CD14-positive monocyte (primary cell): ENCODE data around the gene ATXN1. TPM values are rescaled to one million over a fixed set of nuclear protein-coding genes. Genes with fewer than 3 reads are reported as not detected.

Experiments
- DNase-seq, 3 donors: peaks; one replicate each; pipeline ENCODE4 v3.0.0-alpha.2; 2011 to 2022
- H2AFZ ChIP-seq: 2 replicates; pipeline ENCODE4 v1.6.0; 2012; ENCODE audit warnings: mild to moderate bottlenecking, low read depth, low read length, inconsistent platforms; ENCODE audit not compliant: insufficient read depth, poor library complexity, severe bottlenecking
- H3K27ac ChIP-seq, 2 donors: 1 replicate in 1 of 2; 2 replicates in 1 of 2; pipeline ENCODE4 v1.5.1; 2012 to 2013; ENCODE audit warnings: low read length in 2 of 2, control low read depth in 1 of 2, inconsistent platforms in 1 of 2, low read depth in 1 of 2, mild to moderate bottlenecking in 1 of 2
- H3K27me3 ChIP-seq, 2 donors: one replicate each; pipeline versions ENCODE4 v1.6.0 to v1.6.1; 2011 to 2013; ENCODE audit warnings: low read length in 2 of 2; ENCODE audit not compliant: control insufficient read depth in 2 of 2, insufficient read depth in 2 of 2
- H3K36me3 ChIP-seq, 2 donors: replicated peaks in 1 of 2; 1 replicate in 1 of 2; 2 replicates in 1 of 2; pipeline versions ENCODE4 v1.5.1 to v1.6.1; 2012 to 2013; ENCODE audit warnings: low read length in 2 of 2, control low read depth in 1 of 2, inconsistent platforms in 1 of 2, mild to moderate bottlenecking in 1 of 2; ENCODE audit not compliant: insufficient read depth in 2 of 2, control insufficient read depth in 1 of 2
- H3K4me1 ChIP-seq, 2 donors: 1 replicate in 1 of 2; 2 replicates in 1 of 2; pipeline versions ENCODE4 v1.5.1 to v1.6.1; 2012 to 2013; ENCODE audit warnings: low read length in 2 of 2, control low read depth in 1 of 2, inconsistent platforms in 1 of 2, mild to moderate bottlenecking in 1 of 2, moderate library complexity in 1 of 2; ENCODE audit not compliant: insufficient read depth in 2 of 2, control insufficient read depth in 1 of 2
- H3K4me2 ChIP-seq: replicated peaks from 2 replicates; pipeline ENCODE3; 2012; ENCODE audit warnings: low read length, moderate library complexity, mild to moderate bottlenecking; ENCODE audit not compliant: poor library complexity, severe bottlenecking; ENCODE audit errors: extremely low read depth
- H3K4me3 ChIP-seq, 3 experiments: fragments of 200-600 bp in 1 of 3; sonication (generic) in 1 of 3; replicated peaks in 1 of 3; 1 replicate in 2 of 3; 2 replicates in 1 of 3; pipeline ENCODE4 v1.5.1; 2011 to 2013; ENCODE audit warnings: low read length in 3 of 3, mild to moderate bottlenecking in 3 of 3, control low read depth in 2 of 3, low read depth in 2 of 3, inconsistent platforms in 1 of 3, moderate library complexity in 1 of 3
- H3K79me2 ChIP-seq: 2 replicates; pipeline ENCODE4 v1.6.0; 2012; ENCODE audit warnings: mild to moderate bottlenecking, control low read depth, inconsistent platforms, low read length, moderate library complexity; ENCODE audit not compliant: insufficient read depth
- H3K9ac ChIP-seq: 2 replicates; pipeline ENCODE4 v1.6.0; 2017; ENCODE audit warnings: low read length, mild to moderate bottlenecking; ENCODE audit not compliant: insufficient read depth, poor library complexity, severe bottlenecking
- H3K9me3 ChIP-seq, 2 donors: replicated peaks in 1 of 2; 1 replicate in 1 of 2; 2 replicates in 1 of 2; pipeline versions ENCODE4 v1.5.1 to v1.6.1; 2012 to 2013; ENCODE audit warnings: low read length in 2 of 2, control low read depth in 1 of 2; ENCODE audit not compliant: control insufficient read depth in 1 of 2, insufficient read depth in 1 of 2
- H4K20me1 ChIP-seq: 2 replicates; pipeline ENCODE4 v1.6.0; 2012; ENCODE audit warnings: mild to moderate bottlenecking, low read length, control low read depth, moderate library complexity; ENCODE audit not compliant: insufficient read depth
- H3K27ac Mint-ChIP-seq, 7 donors: one replicate each; pipeline ENCODE4 v1.8.0; 2020; ENCODE audit warnings: mild to moderate bottlenecking in 7 of 7, mixed read lengths in 7 of 7, moderate library complexity in 6 of 7, inconsistent platforms in 2 of 7
- H3K27me3 Mint-ChIP-seq, 3 donors: one replicate each; pipeline ENCODE4 v1.8.0; 2021 to 2022; ENCODE audit warnings: low read depth in 3 of 3, mild to moderate bottlenecking in 3 of 3, mixed read lengths in 3 of 3, moderate library complexity in 3 of 3, inconsistent platforms in 1 of 3
- H3K36me3 Mint-ChIP-seq, 2 donors: one replicate each; pipeline ENCODE4 v1.8.0; 2020; ENCODE audit warnings: mixed read lengths in 2 of 2, inconsistent platforms in 1 of 2, mild to moderate bottlenecking in 1 of 2
- H3K4me1 Mint-ChIP-seq: one replicate; pipeline ENCODE4 v1.8.0; 2020; ENCODE audit warnings: mild to moderate bottlenecking, mixed read lengths
- H3K4me3 Mint-ChIP-seq, 2 donors: one replicate each; pipeline ENCODE4 v1.8.0; 2020; ENCODE audit warnings: mild to moderate bottlenecking in 2 of 2, mixed read lengths in 2 of 2, moderate library complexity in 1 of 2
- H3K9me3 Mint-ChIP-seq, 7 donors: one replicate each; pipeline ENCODE4 v1.8.0; 2020 to 2022; ENCODE audit warnings: mixed read lengths in 7 of 7, mild to moderate bottlenecking in 6 of 7, moderate library complexity in 6 of 7, inconsistent platforms in 2 of 7
- WGBS: methylation state at CpG from one replicate; pipeline ENCODE4 v1.1.5; 2013; ENCODE audit warnings: missing lambda C conversion rate; ENCODE audit not compliant: insufficient coverage; 5-methylcytosine and 5-hydroxymethylcytosine counted together
- intact Hi-C, 2 donors: fragments of 100-400 bp; cut with micrococcal nuclease; formaldehyde crosslinking; loops; one replicate each; pipeline versions ENCODE4 v1.15.0 to v1.15.1; 2023
- polyA plus RNA-seq, 3 donors: library from polyadenylated mRNA; depleted of rRNA in 1 of 3; unstranded in 2 of 3; stranded (reverse) in 1 of 3; fragments of 300-500 nt in 2 of 3; fragments of >200 nt in 1 of 3; fragmentation: Illumina TruSeq in 2 of 3; gene quantifications; 1 replicate in 2 of 3; 2 replicates in 1 of 3; pipeline ENCODE4 v1.2.3, GENCODE V29; 2012 to 2021
- TF ChIP-seq, protein P1 (sequence below): fragments of 200-600 bp; IDR thresholded peaks from one replicate; pipeline ENCODE4 v1.8.0; 2022; ENCODE audit warnings: antibody characterized with exemption, mild to moderate bottlenecking

The ATXN1 gene
- polyA plus RNA-seq, 3 donors, result 8.8 to 19.1 (median 10.9) TPM

DNA sequence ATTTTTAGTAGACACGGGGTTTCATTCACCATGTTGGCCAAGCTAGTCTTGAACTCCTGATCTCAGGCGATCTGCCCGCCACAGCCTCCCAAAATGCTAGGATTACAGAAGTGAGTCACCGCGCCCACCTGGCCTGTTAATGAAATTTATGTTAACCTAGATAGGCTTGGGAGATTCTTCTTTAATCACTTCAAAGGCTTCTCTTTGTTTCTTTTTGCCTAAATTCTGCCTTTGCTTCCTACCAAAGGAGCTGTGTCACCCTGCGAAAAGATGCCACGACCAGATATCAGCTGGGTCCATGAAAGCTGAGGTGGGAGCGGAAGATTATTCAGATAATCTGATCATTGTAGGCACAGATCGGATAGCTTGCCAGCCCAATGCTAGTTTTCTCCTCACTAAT lies 447.5 kb downstream of the ATXN1 start:
- Histone ChIP-seq H3K4me1 (no peaks in the 10 kb centered on the region), H4K20me1 (peaks cover 22% of the 10 kb centered on the region), H3K4me3 (no peak overlapping the region), H3K4me2 (no peak overlapping the region), H3K9me3 (no peaks in the 10 kb centered on the region), H3K79me2 (no peaks in the 10 kb centered on the region), H3K36me3 (peaks cover 0 to 17% of the 10 kb centered on the region in 2 donors), H2AFZ (no peak overlapping the region), H3K9ac (no peak overlapping the region), H3K27me3 (no peaks in the 10 kb centered on the region), H3K27ac (no peak overlapping the region)
- Mint-ChIP-seq H3K27me3 (peaks cover 0 to 3% (median 2%) of the 10 kb centered on the region in 3 donors), H3K36me3 (peaks cover 25 to 27% of the 10 kb centered on the region in 2 donors), H3K9me3 (no peaks in the 10 kb centered on the region), H3K4me1 (peaks cover under 1% of the 10 kb centered on the region), H3K4me3 (no peak overlapping the region), H3K27ac (no peak overlapping the region)
- intact Hi-C loops, result no loop called here
- TF ChIP-seq, protein P1, sequence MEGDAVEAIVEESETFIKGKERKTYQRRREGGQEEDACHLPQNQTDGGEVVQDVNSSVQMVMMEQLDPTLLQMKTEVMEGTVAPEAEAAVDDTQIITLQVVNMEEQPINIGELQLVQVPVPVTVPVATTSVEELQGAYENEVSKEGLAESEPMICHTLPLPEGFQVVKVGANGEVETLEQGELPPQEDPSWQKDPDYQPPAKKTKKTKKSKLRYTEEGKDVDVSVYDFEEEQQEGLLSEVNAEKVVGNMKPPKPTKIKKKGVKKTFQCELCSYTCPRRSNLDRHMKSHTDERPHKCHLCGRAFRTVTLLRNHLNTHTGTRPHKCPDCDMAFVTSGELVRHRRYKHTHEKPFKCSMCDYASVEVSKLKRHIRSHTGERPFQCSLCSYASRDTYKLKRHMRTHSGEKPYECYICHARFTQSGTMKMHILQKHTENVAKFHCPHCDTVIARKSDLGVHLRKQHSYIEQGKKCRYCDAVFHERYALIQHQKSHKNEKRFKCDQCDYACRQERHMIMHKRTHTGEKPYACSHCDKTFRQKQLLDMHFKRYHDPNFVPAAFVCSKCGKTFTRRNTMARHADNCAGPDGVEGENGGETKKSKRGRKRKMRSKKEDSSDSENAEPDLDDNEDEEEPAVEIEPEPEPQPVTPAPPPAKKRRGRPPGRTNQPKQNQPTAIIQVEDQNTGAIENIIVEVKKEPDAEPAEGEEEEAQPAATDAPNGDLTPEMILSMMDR, result no peak
- no peak for DNase-seq
- WGBS, result no CpG with 5 or more reads among the region's 9 CpGs

DNA sequence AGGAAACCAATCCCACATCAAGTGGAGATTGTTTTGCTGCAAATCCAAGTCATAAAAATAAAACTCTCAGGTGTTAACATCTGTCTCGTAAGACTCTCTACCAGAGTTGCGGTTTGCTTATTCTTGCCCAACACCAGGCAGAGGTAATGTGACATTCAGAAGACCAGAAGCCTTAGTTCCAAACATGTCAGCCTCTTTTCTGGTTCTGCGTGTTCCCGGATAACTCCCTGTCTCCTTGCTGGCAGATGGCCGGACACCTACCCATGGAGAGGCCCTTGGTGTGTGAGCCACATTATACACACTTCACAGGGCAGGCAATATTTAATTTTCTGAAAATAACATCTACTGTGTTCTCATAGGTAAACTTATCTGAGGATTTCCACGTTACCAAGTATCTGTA lies 449.5 kb downstream of the ATXN1 start:
- TF ChIP-seq, protein P1, result no peak
- Mint-ChIP-seq H3K9me3 (peaks cover 0 to 2% (median 0%) of the 10 kb centered on the region in 7 donors), H3K4me3 (no peak overlapping the region), H3K27me3 (peaks cover 0 to 2% (median 0%) of the 10 kb centered on the region in 3 donors), H3K4me1 (no peaks in the 10 kb centered on the region), H3K27ac (no peak overlapping the region), H3K36me3 (peaks cover 28 to 37% of the 10 kb centered on the region in 2 donors)
- H4K20me1 ChIP-seq, result peaks cover 13% of the 10 kb centered on the region
- H3K9ac ChIP-seq, result no peak overlapping the region
- DNase-seq, result no peak
- intact Hi-C loops, result no loop called here
- H3K9me3 ChIP-seq, result no peaks in the 10 kb centered on the region
- WGBS, result 94% methylated on average over 2 of the region's 6 CpGs
- no peaks in the 10 kb centered on the region for H3K4me1 ChIP-seq
- no peak overlapping the region for H3K4me2 ChIP-seq
- peaks cover 0 to 22% of the 10 kb centered on the region in 2 donors for H3K36me3 ChIP-seq
- no peak overlapping the region for H3K27ac ChIP-seq
- H3K79me2 ChIP-seq, result no peaks in the 10 kb centered on the region
- no peak overlapping the region for H3K4me3 ChIP-seq
- no peak overlapping the region for H2AFZ ChIP-seq
- H3K27me3 ChIP-seq, result no peaks in the 10 kb centered on the region
